Hematopoietic multipotent progenitor cell treated with erythropoietin and hydrocortisone succinate and interleukin-3 and kit ligand, for 6 days (in vitro differentiated cells): ENCODE measurements around the gene SLC13A3.

ENCODE experiments used
- DNase-seq: peaks from one replicate; pipeline ENCODE4 v3.0.0-alpha.2; 2015

SLC13A3 gene

GRCh38 chr20:46651091-46651962 lies at the start of gene SLC13A3:
SLC13A3 (minus strand) TSS chr20:46651459; CDS start chr20:46651421, 38 bp downstream.
- no peak for DNase-seq

GRCh38 chr20:46701057-46701456 lies 49.8 kb upstream of the SLC13A3 start:
- no peak for DNase-seq

GRCh38 chr20:46700481-46700880 lies 49.2 kb upstream of the SLC13A3 start:
- no peak for DNase-seq

GRCh38 chr20:46699651-46700359 lies 48.5 kb upstream of the SLC13A3 start:
- peak; percentile 74 for DNase-seq

- DNase-seq = no peak
Observed at GRCh38 chr20:46698788-46699187, 47.5 kb upstream of the SLC13A3 start.

GRCh38 chr20:46696791-46697279 lies 45.6 kb upstream of the SLC13A3 start:
- no peak for DNase-seq

GRCh38 chr20:46695892-46696291 lies 44.6 kb upstream of the SLC13A3 start:
- no peak for DNase-seq

GRCh38 chr20:46694484-46694883 lies 43.2 kb upstream of the SLC13A3 start:
- peak; percentile 93 for DNase-seq

- DNase-seq = peak; percentile 73
Observed at GRCh38 chr20:46691196-46691595, 39.9 kb upstream of the SLC13A3 start.

GRCh38 chr20:46690219-46691106 lies 39.2 kb upstream of the SLC13A3 start:
- peak; percentile 87 for DNase-seq

GRCh38 chr20:46689754-46690085 lies 38.5 kb upstream of the SLC13A3 start:
- DNase-seq = no peak

- peak; percentile 100 for DNase-seq
Observed at GRCh38 chr20:46689082-46689753, 38.0 kb upstream of the SLC13A3 start, which contains the start of gene TP53RK. TP53RK (minus strand) TSS chr20:46689444; CDS start chr20:46689414, 30 bp downstream.

GRCh38 chr20:46688151-46689081 lies 37.2 kb upstream of the SLC13A3 start:
- no peak for DNase-seq

GRCh38 chr20:46683939-46684750 lies 32.9 kb upstream of the SLC13A3 start:
- DNase-seq = peak; percentile 57

GRCh38 chr20:46683668-46683938 lies 32.3 kb upstream of the SLC13A3 start:
- no peak for DNase-seq

- peak; percentile 87 for DNase-seq
Observed at GRCh38 chr20:46683011-46683667, 31.9 kb upstream of the SLC13A3 start.

GRCh38 chr20:46682063-46682821 lies 31.0 kb upstream of the SLC13A3 start:
- peak; percentile 57 for DNase-seq

- DNase-seq = peak; percentile 88
Observed at GRCh38 chr20:46681032-46681854, 30.0 kb upstream of the SLC13A3 start.
